A549 (cell line): ENCODE measurements around the gene ACTR3C. TPM values are rescaled to one million over a fixed set of nuclear protein-coding genes. Genes with fewer than 3 reads are reported as not detected.

Experiments used
- ATAC-seq, 2 experiments: fragments of 200-7000 bp in 1 of 2; fragments of >200 bp in 1 of 2; cut with Nextera tagmentation in 1 of 2; cut with Tn5 transposase in 1 of 2; 3 replicates each; pipeline versions ENCODE4 v1.8.0 to v1.9.1; 2018 to 2020; ENCODE audit warnings: mild to moderate bottlenecking in 1 of 2, moderate library complexity in 1 of 2
- CTCF ChIA-PET: fragments of 300-600 bp; sonication (Branson Sonifier 250); formaldehyde crosslinking; extraction: SDS; loops from one replicate; lab custom pipeline; 2021; ENCODE audit warnings: antibody characterized with exemption, inconsistent platforms; lab: Yijun Ruan, JAX
- POLR2A ChIA-PET: fragments of 350-600 bp; formaldehyde crosslinking; extraction: SDS; loops from one replicate; lab custom pipeline; 2021; ENCODE audit warnings: antibody characterized with exemption, inconsistent platforms; lab: Yijun Ruan, JAX
- DNase-seq, 2 experiments: peaks; one replicate each; pipeline versions ENCODE4 v3.0.0 to v3.0.0-alpha.2; 2011 to 2016; ENCODE audit warnings: low read depth in 1 of 2, low spot score in 1 of 2
- FAIRE-seq: peaks from 2 replicates; lab custom pipeline; 2011; peaks lifted over from hg19 to GRCh38; lab: Jason Lieb, UNC
- H3K27ac ChIP-seq, 2 experiments: fragments of >200 bp; sonication (Bioruptor Twin); formaldehyde crosslinking; 3 replicates each; pipeline ENCODE4 v1.5.1; 2016 to 2017
- H3K4me1 ChIP-seq: fragments of >200 bp; sonication (Bioruptor Twin); formaldehyde crosslinking; 3 replicates; pipeline ENCODE4 v1.6.1; 2016
- H3K4me2 ChIP-seq: fragments of >200 bp; sonication (Bioruptor Twin); formaldehyde crosslinking; 3 replicates; pipeline ENCODE4 v1.6.1; 2016
- H3K4me3 ChIP-seq: fragments of >200 bp; sonication (Bioruptor Twin); formaldehyde crosslinking; 3 replicates; pipeline ENCODE4 v1.5.1; 2016
- H3K9me3 ChIP-seq: fragments of >200 bp; sonication (Bioruptor Twin); formaldehyde crosslinking; 3 replicates; pipeline ENCODE4 v1.6.1; 2016
- EP300 ChIP-seq, 2 experiments: fragments of >200 bp; sonication (Bioruptor Twin); formaldehyde crosslinking; IDR thresholded peaks; 2 replicates in 1 of 2; 3 replicates in 1 of 2; pipeline ENCODE4 v1.6.1; 2016 to 2017
- FOSB ChIP-seq: fragments of 250-450 bp; sonication (Bioruptor Pico); IDR thresholded peaks from 2 replicates; pipeline ENCODE4 v1.5.0; 2020; ENCODE audit warnings: mild to moderate bottlenecking, moderate library complexity
- GATA3 ChIP-seq: IDR thresholded peaks from 2 replicates; pipeline ENCODE4 v1.6.1; 2012; ENCODE audit warnings: borderline replicate concordance
- HDAC2 ChIP-seq: fragments of 200-600 bp; sonication (generic); IDR thresholded peaks from 2 replicates; pipeline ENCODE4 v1.6.1; 2016
- HOXB13 ChIP-seq: fragments of 250-450 bp; sonication (Bioruptor Pico); IDR thresholded peaks from 2 replicates; pipeline ENCODE4 v1.5.0; 2020; ENCODE audit warnings: low read depth, mild to moderate bottlenecking, moderate library complexity
- HOXB5 ChIP-seq: fragments of 250-450 bp; sonication (Bioruptor Pico); IDR thresholded peaks from 2 replicates; pipeline ENCODE4 v1.5.0; 2020; ENCODE audit warnings: mild to moderate bottlenecking, moderate library complexity
- JUNB ChIP-seq: fragments of >200 bp; sonication (Bioruptor Twin); formaldehyde crosslinking; IDR thresholded peaks from 2 replicates; pipeline ENCODE4 v1.6.1; 2016
- MAFK ChIP-seq: fragments of 450-650 bp; IDR thresholded peaks from 2 replicates; pipeline ENCODE4 v1.6.1; 2014; ENCODE audit not compliant: partially characterized antibody
- MAZ ChIP-seq: fragments of 150-350 bp; IDR thresholded peaks from 2 replicates; pipeline ENCODE4 v1.6.1; 2014; ENCODE audit warnings: antibody characterized with exemption, low read depth, low read length, borderline replicate concordance
- MYC ChIP-seq: IDR thresholded peaks from 2 replicates; pipeline ENCODE4 v1.6.1; 2012; ENCODE audit warnings: mild to moderate bottlenecking, inconsistent platforms, low read length, improper control_type of control experiment, borderline replicate concordance
- NFE2L2 ChIP-seq: fragments of 150-350 bp; conservative IDR thresholded peaks from 2 replicates; pipeline ENCODE4 v1.6.1; 2014; ENCODE audit warnings: low read length
- NPAS2 ChIP-seq: fragments of 250-450 bp; sonication (Bioruptor Pico); IDR thresholded peaks from 2 replicates; pipeline ENCODE4 v1.8.0; 2022; ENCODE audit warnings: mild to moderate bottlenecking, moderate library complexity, borderline replicate concordance
- RARB ChIP-seq: fragments of 250-450 bp; sonication (Bioruptor Pico); IDR thresholded peaks from 2 replicates; pipeline ENCODE4 v1.8.0; 2021; ENCODE audit warnings: mild to moderate bottlenecking, moderate library complexity
- RFX5 ChIP-seq: fragments of 450-650 bp; IDR thresholded peaks from 2 replicates; pipeline ENCODE4 v1.7.1; 2014; ENCODE audit warnings: antibody characterized with exemption, mild to moderate bottlenecking, moderate library complexity
- TFCP2L1 ChIP-seq: fragments of 250-450 bp; sonication (Bioruptor Pico); IDR thresholded peaks from 2 replicates; pipeline ENCODE4 v1.5.0; 2021; ENCODE audit warnings: mild to moderate bottlenecking
- TP53 ChIP-seq: fragments of 250-450 bp; sonication (Bioruptor Pico); IDR thresholded peaks from 2 replicates; pipeline ENCODE4 v1.5.0; 2021; ENCODE audit warnings: mild to moderate bottlenecking, moderate library complexity
- WGBS: methylation state at CpG from one replicate; pipeline ENCODE4 v1.1.6; 2017; ENCODE audit errors: missing lambda C conversion rate; 5-methylcytosine and 5-hydroxymethylcytosine counted together
- polyA plus RNA-seq, 4 experiments: library from polyadenylated mRNA; depleted of rRNA in 3 of 4; stranded (reverse); fragments of >200 nt; fragmentation: RNase III in 1 of 4; extraction: RNeasy Plus Mini Kit Qiagen cat#74134 plus additional on column Dnase treatment in 1 of 4; gene quantifications; 2 replicates in 3 of 4; 3 replicates in 1 of 4; pipeline ENCODE4 v1.2.3, GENCODE V29; 2011 to 2017
- TF ChIP-seq, protein P1 (sequence below): fragments of >200 bp; sonication (Bioruptor Twin); formaldehyde crosslinking; IDR thresholded peaks from 3 replicates; pipeline ENCODE4 v1.6.1; 2016
- TF ChIP-seq, protein P2 (sequence below): IDR thresholded peaks from 2 replicates; pipeline ENCODE4 v1.6.1; 2012
- TF ChIP-seq, protein P3 (sequence below): fragments of 250-450 bp; sonication (Bioruptor Pico); IDR thresholded peaks from 2 replicates; pipeline ENCODE4 v1.5.0; 2021; ENCODE audit warnings: mild to moderate bottlenecking, moderate library complexity, borderline replicate concordance
- TF ChIP-seq, protein P4 (sequence below): IDR thresholded peaks from 2 replicates; pipeline ENCODE4 v1.6.1; 2012; ENCODE audit warnings: low read depth, borderline replicate concordance
- TF ChIP-seq, protein P5 (sequence below): fragments of 250-450 bp; sonication (Bioruptor Pico); IDR thresholded peaks from 2 replicates; pipeline ENCODE4 v1.5.0; 2020; ENCODE audit warnings: low read depth, mild to moderate bottlenecking, moderate library complexity
- TF ChIP-seq, protein P6 (sequence below): fragments of >200 bp; sonication (Bioruptor Twin); formaldehyde crosslinking; IDR thresholded peaks from 2 replicates; pipeline ENCODE4 v1.6.1; 2016
- TF ChIP-seq, protein P7 (sequence below): IDR thresholded peaks from 2 replicates; pipeline ENCODE4 v1.6.1; 2012

ACTR3C gene
- polyA plus RNA-seq, 2 of the 4 experiments (the other 2 are of a cell fraction), result 0.43 TPM

DNA sequence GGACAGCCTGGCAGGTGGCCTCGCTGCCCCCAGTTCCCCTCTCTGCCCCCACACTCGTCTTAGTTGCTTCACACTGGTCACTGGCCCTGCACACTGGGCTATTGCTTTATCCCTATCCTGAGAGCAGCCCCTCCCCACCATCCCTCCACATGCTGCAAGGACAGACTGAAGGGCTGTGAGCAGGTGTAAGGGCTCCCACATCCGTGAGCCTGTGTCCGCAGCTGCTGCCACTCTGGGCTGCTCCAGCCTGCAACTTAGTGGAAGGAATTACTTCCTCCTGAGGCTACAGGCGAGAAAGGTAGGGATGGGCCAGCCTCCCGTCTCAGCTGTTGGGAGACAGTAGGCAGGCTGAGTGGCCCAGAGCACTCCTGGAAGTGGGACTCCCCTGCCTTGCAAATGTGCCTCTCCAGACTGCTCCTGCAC is 14.3 kb upstream of the ACTR3C start:
- no peaks in the 10 kb centered on the region for H3K4me1 ChIP-seq
- no peaks in the 10 kb centered on the region for H3K9me3 ChIP-seq
- ChIA-PET POLR2A (no interaction called here), CTCF (interaction anchor here (1.3 kb wide), 1 partner anchor 18 kb away, joined by 4 read pairs; no protein-coding TSS in a partner anchor)
- WGBS, result 60% methylated on average over 6 of the region's 6 CpGs
- ATAC-seq (no peak; a peak in 2 of 6 replicates), DNase-seq (no peak), FAIRE-seq (no peak)
- no peak overlapping the region for H3K4me3 ChIP-seq
- H3K27ac ChIP-seq, result no peak overlapping the region
- TF ChIP-seq, protein P1, sequence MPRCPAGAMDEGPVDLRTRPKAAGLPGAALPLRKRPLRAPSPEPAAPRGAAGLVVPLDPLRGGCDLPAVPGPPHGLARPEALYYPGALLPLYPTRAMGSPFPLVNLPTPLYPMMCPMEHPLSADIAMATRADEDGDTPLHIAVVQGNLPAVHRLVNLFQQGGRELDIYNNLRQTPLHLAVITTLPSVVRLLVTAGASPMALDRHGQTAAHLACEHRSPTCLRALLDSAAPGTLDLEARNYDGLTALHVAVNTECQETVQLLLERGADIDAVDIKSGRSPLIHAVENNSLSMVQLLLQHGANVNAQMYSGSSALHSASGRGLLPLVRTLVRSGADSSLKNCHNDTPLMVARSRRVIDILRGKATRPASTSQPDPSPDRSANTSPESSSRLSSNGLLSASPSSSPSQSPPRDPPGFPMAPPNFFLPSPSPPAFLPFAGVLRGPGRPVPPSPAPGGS, result no peak
- TF ChIP-seq RFX5, result no peak
- TF ChIP-seq MAFK, result no peak
- no peak for TF ChIP-seq TFCP2L1 (CRISPR knock-in tag)
- no peak for TF ChIP-seq NPAS2 (CRISPR knock-in tag)
- TF ChIP-seq, protein P2, sequence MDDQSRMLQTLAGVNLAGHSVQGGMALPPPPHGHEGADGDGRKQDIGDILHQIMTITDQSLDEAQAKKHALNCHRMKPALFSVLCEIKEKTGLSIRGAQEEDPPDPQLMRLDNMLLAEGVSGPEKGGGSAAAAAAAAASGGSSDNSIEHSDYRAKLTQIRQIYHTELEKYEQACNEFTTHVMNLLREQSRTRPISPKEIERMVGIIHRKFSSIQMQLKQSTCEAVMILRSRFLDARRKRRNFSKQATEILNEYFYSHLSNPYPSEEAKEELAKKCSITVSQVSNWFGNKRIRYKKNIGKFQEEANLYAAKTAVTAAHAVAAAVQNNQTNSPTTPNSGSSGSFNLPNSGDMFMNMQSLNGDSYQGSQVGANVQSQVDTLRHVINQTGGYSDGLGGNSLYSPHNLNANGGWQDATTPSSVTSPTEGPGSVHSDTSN, result no peak
- no peak for TF ChIP-seq TP53
- TF ChIP-seq, protein P3, sequence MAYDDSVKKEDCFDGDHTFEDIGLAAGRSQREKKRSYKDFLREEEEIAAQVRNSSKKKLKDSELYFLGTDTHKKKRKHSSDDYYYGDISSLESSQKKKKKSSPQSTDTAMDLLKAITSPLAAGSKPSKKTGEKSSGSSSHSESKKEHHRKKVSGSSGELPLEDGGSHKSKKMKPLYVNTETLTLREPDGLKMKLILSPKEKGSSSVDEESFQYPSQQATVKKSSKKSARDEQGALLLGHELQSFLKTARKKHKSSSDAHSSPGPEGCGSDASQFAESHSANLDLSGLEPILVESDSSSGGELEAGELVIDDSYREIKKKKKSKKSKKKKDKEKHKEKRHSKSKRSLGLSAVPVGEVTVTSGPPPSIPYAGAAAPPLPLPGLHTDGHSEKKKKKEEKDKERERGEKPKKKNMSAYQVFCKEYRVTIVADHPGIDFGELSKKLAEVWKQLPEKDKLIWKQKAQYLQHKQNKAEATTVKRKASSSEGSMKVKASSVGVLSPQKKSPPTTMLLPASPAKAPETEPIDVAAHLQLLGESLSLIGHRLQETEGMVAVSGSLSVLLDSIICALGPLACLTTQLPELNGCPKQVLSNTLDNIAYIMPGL (CRISPR knock-in tag), result no peak
- no peak for TF ChIP-seq RARB (CRISPR knock-in tag)
- TF ChIP-seq, protein P4, sequence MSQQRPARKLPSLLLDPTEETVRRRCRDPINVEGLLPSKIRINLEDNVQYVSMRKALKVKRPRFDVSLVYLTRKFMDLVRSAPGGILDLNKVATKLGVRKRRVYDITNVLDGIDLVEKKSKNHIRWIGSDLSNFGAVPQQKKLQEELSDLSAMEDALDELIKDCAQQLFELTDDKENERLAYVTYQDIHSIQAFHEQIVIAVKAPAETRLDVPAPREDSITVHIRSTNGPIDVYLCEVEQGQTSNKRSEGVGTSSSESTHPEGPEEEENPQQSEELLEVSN, result no peak
- no peak for TF ChIP-seq GATA3
- TF ChIP-seq JUNB, result no peak
- no peak for TF ChIP-seq MYC
- no peak overlapping the region for H3K4me2 ChIP-seq

DNA sequence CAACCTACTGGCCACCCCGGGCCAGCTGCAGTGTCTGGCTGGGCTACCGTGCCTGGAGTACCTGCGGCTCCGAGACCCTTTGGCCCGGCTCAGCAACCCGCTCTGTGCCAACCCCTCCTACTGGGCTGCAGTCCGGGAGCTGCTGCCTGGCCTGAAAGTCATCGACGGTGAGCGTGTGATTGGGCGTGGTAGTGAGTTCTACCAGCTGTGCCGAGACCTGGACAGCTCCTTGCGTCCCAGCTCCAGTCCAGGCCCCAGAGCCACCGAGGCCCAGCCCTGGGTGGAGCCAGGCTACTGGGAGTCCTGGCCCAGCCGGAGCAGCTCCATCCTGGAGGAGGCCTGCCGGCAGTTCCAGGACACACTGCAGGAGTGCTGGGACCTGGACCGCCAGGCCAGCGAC is 13.8 kb upstream of the ACTR3C start:
- CTCF ChIA-PET, result interaction anchor here (1.3 kb wide), 1 partner anchor 18 kb away, joined by 4 read pairs; no protein-coding TSS in a partner anchor
- 86% methylated on average over 9 of the region's 18 CpGs for WGBS
- ATAC-seq, result no peak

More for the DNA sequence above, 13.8 kb upstream of the ACTR3C start:
- no peak for TF ChIP-seq NFE2L2
- no peak for TF ChIP-seq EP300 (IDR thresholded peaks at IDR 0.05)
- TF ChIP-seq TP53, result no peak
- TF ChIP-seq HOXB5 (CRISPR knock-in tag), result no peak
- TF ChIP-seq HDAC2, result no peak
- TF ChIP-seq MAZ, result no peak
- TF ChIP-seq, protein P5, sequence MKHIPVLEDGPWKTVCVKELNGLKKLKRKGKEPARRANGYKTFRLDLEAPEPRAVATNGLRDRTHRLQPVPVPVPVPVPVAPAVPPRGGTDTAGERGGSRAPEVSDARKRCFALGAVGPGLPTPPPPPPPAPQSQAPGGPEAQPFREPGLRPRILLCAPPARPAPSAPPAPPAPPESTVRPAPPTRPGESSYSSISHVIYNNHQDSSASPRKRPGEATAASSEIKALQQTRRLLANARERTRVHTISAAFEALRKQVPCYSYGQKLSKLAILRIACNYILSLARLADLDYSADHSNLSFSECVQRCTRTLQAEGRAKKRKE (CRISPR knock-in tag), result no peak
- TF ChIP-seq FOSB, result no peak
- TF ChIP-seq, protein P6, sequence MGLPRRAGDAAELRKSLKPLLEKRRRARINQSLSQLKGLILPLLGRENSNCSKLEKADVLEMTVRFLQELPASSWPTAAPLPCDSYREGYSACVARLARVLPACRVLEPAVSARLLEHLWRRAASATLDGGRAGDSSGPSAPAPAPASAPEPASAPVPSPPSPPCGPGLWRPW, result no peak
- TF ChIP-seq, protein P4, result no peak
- TF ChIP-seq MYC, result no peak
- no peak for TF ChIP-seq HOXB13 (CRISPR knock-in tag)
- TF ChIP-seq, protein P7, sequence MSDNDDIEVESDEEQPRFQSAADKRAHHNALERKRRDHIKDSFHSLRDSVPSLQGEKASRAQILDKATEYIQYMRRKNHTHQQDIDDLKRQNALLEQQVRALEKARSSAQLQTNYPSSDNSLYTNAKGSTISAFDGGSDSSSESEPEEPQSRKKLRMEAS, result no peak
- no peak for TF ChIP-seq RFX5
- FAIRE-seq (no peak), DNase-seq (no peak)
- no peak overlapping the region for H3K27ac ChIP-seq
- POLR2A ChIA-PET, result no interaction called here
- no peaks in the 10 kb centered on the region for H3K9me3 ChIP-seq
- H3K4me1 ChIP-seq, result no peaks in the 10 kb centered on the region
- H3K4me2 ChIP-seq, result no peak overlapping the region
- no peak overlapping the region for H3K4me3 ChIP-seq
